H9 (cell line): Measurements from ENCODE around the gene CDRT4. TPM values are rescaled to one million over a fixed set of nuclear protein-coding genes. Genes with fewer than 3 reads are reported as not detected.

ENCODE experiments used
- DNase-seq: peaks from one replicate; pipeline ENCODE4 v3.0.0-alpha.2; 2017
- H2AFZ ChIP-seq: one replicate; pipeline ENCODE4 v1.6.1; 2013; ENCODE audit warnings: mild to moderate bottlenecking, low read length, control low read depth, moderate library complexity
- H2AK5ac ChIP-seq: 2 replicates; pipeline ENCODE4 v1.6.1; 2013; ENCODE audit warnings: low read length, control low read depth, mixed read lengths; ENCODE audit not compliant: insufficient read length
- H2BK120ac ChIP-seq: one replicate; pipeline ENCODE4 v1.6.1; 2013; ENCODE audit warnings: low read depth, mild to moderate bottlenecking, low read length, control low read depth, inconsistent platforms; ENCODE audit not compliant: poor library complexity, severe bottlenecking
- H2BK12ac ChIP-seq: 2 replicates; pipeline ENCODE4 v1.6.1; 2013; ENCODE audit warnings: low read length, control low read depth, mixed read lengths, low read depth; ENCODE audit not compliant: insufficient read length
- H2BK15ac ChIP-seq: 2 replicates; pipeline ENCODE4 v1.6.1; 2013; ENCODE audit warnings: low read depth, low read length, control low read depth
- H2BK20ac ChIP-seq: one replicate; pipeline ENCODE4 v1.6.1; 2013; ENCODE audit warnings: low read depth, mild to moderate bottlenecking, low read length, control low read depth, inconsistent platforms; ENCODE audit not compliant: poor library complexity, severe bottlenecking
- H2BK5ac ChIP-seq: 2 replicates; pipeline ENCODE4 v1.6.1; 2013; ENCODE audit warnings: low read length, control low read depth, mixed read lengths; ENCODE audit not compliant: insufficient read length
- H3K14ac ChIP-seq: 2 replicates; pipeline ENCODE4 v1.6.1; 2013; ENCODE audit warnings: low read length, control low read depth; ENCODE audit not compliant: insufficient read depth
- H3K18ac ChIP-seq: 2 replicates; pipeline ENCODE4 v1.6.1; 2013; ENCODE audit warnings: low read depth, mild to moderate bottlenecking, mixed read lengths, low read length, control low read depth; ENCODE audit not compliant: insufficient read length
- H3K23ac ChIP-seq: 2 replicates; pipeline ENCODE4 v1.6.1; 2013; ENCODE audit warnings: low read length, control low read depth, mixed read lengths, low read depth; ENCODE audit not compliant: insufficient read length
- H3K23me2 ChIP-seq: 2 replicates; pipeline ENCODE4 v1.6.1; 2013; ENCODE audit warnings: low read depth, mild to moderate bottlenecking, mixed read lengths, low read length, control low read depth; ENCODE audit not compliant: insufficient read length, poor library complexity, severe bottlenecking
- H3K27ac ChIP-seq: 2 replicates; pipeline ENCODE4 v1.5.1; 2013; ENCODE audit warnings: low read length, control low read depth, mixed read lengths, low read depth; ENCODE audit not compliant: insufficient read length
- H3K27me3 ChIP-seq: 2 replicates; pipeline ENCODE4 v1.6.1; 2013; ENCODE audit warnings: low read length, control low read depth, inconsistent platforms; ENCODE audit not compliant: insufficient read depth
- H3K4ac ChIP-seq: 2 replicates; pipeline ENCODE4 v1.6.1; 2013; ENCODE audit warnings: low read depth, mild to moderate bottlenecking, control low read depth, inconsistent platforms, low read length, moderate library complexity
- H3K4me1 ChIP-seq: 2 replicates; pipeline ENCODE4 v1.6.1; 2013; ENCODE audit warnings: low read length, control low read depth, inconsistent platforms; ENCODE audit not compliant: insufficient read depth
- H3K4me2 ChIP-seq: 2 replicates; pipeline ENCODE4 v1.6.1; 2013; ENCODE audit warnings: low read length, control low read depth, mixed read lengths; ENCODE audit not compliant: insufficient read length, insufficient read depth
- H3K56ac ChIP-seq: 2 replicates; pipeline ENCODE4 v1.6.1; 2013; ENCODE audit warnings: low read depth, mild to moderate bottlenecking, mixed read lengths, low read length, control low read depth; ENCODE audit not compliant: insufficient read length
- H3K79me1 ChIP-seq: 2 replicates; pipeline ENCODE4 v1.6.1; 2013; ENCODE audit warnings: low read depth, mild to moderate bottlenecking, moderate library complexity, low read length, control low read depth, inconsistent platforms; ENCODE audit not compliant: insufficient read depth, poor library complexity, severe bottlenecking
- H3K79me2 ChIP-seq: 2 replicates; pipeline ENCODE4 v1.6.1; 2013; ENCODE audit warnings: low read length, control low read depth, inconsistent platforms; ENCODE audit not compliant: insufficient read depth
- H3K9ac ChIP-seq: 2 replicates; pipeline ENCODE4 v1.6.1; 2013; ENCODE audit warnings: low read length, control low read depth, mixed read lengths; ENCODE audit not compliant: insufficient read length; ENCODE audit errors: extremely low read depth
- H3K9me3 ChIP-seq: one replicate; pipeline ENCODE4 v1.6.1; 2013; ENCODE audit warnings: low read depth, low read length, inconsistent platforms; ENCODE audit not compliant: control insufficient read depth
- H3T11ph ChIP-seq: one replicate; pipeline ENCODE4 v1.6.1; 2013; ENCODE audit warnings: mild to moderate bottlenecking, low read length, control low read depth, inconsistent platforms
- H4K20me1 ChIP-seq: one replicate; pipeline ENCODE4 v1.6.1; 2013; ENCODE audit not compliant: control insufficient read depth, insufficient read length, insufficient read depth
- H4K5ac ChIP-seq: 2 replicates; pipeline ENCODE4 v1.6.1; 2013; ENCODE audit warnings: low read depth, mild to moderate bottlenecking, mixed read lengths, low read length, control low read depth; ENCODE audit not compliant: insufficient read length
- H4K8ac ChIP-seq: replicated peaks from 2 replicates; pipeline ENCODE4 v1.6.1; 2013; ENCODE audit warnings: low read length, control low read depth, mixed read lengths, low read depth; ENCODE audit not compliant: insufficient read length
- H4K91ac ChIP-seq: 2 replicates; pipeline ENCODE4 v1.6.1; 2013; ENCODE audit warnings: low read depth, mild to moderate bottlenecking, moderate library complexity, mixed read lengths, low read length, control low read depth; ENCODE audit not compliant: insufficient read length
- H3K27ac Mint-ChIP-seq, 3 experiments: 2 replicates in 2 of 3; 3 replicates in 1 of 3; pipeline ENCODE4 v1.8.0; 2020 to 2021; ENCODE audit warnings: mixed read lengths in 3 of 3, mild to moderate bottlenecking in 1 of 3, moderate library complexity in 1 of 3
- H3K27me3 Mint-ChIP-seq: 2 replicates; pipeline ENCODE4 v1.8.0; 2021; ENCODE audit warnings: low read depth, mild to moderate bottlenecking, moderate library complexity, mixed read lengths
- H3K36me3 Mint-ChIP-seq, 3 experiments: 2 replicates in 2 of 3; 3 replicates in 1 of 3; pipeline ENCODE4 v1.8.0; 2020 to 2021; ENCODE audit warnings: low read depth in 3 of 3, mixed read lengths in 3 of 3; ENCODE audit not compliant: insufficient read depth in 1 of 3
- H3K4me1 Mint-ChIP-seq, 2 experiments: 2 replicates each; pipeline ENCODE4 v1.8.0; 2020; ENCODE audit warnings: mixed read lengths in 2 of 2
- H3K4me3 Mint-ChIP-seq, 2 experiments: 2 replicates in 1 of 2; 3 replicates in 1 of 2; pipeline ENCODE4 v1.8.0; 2020 to 2021; ENCODE audit warnings: mild to moderate bottlenecking in 2 of 2, mixed read lengths in 2 of 2, moderate library complexity in 1 of 2
- H3K9me3 Mint-ChIP-seq, 2 experiments: 2 replicates in 1 of 2; 3 replicates in 1 of 2; pipeline ENCODE4 v1.8.0; 2020; ENCODE audit warnings: mild to moderate bottlenecking in 2 of 2, mixed read lengths in 2 of 2, moderate library complexity in 1 of 2
- whole genome bisulfite sequencing: extraction: QIAGEN DNeasy Blood & Tissue Kit; methylation state at CpG from one replicate; pipeline ENCODE4 v1.1.7; 2013; ENCODE audit warnings: missing lambda C conversion rate, low lambda C conversion rate, mixed read lengths; ENCODE audit not compliant: insufficient read length; ENCODE audit errors: extremely low coverage; 5-methylcytosine and 5-hydroxymethylcytosine counted together
- total RNA-seq: library from RNA; stranded (reverse); gene quantifications from 2 replicates; pipeline ENCODE4 v1.2.1, GENCODE V29; 2021
- TF ChIP-seq, protein P1 (sequence below): fragments of 200-600 bp; sonication (generic); conservative IDR thresholded peaks from 3 replicates; pipeline ENCODE4 v1.8.0; 2021; ENCODE audit warnings: antibody characterized with exemption, mild to moderate bottlenecking

CDRT4 gene
- total RNA-seq, 1 experiment from 2014 or later, result 3.8 TPM

DNA sequence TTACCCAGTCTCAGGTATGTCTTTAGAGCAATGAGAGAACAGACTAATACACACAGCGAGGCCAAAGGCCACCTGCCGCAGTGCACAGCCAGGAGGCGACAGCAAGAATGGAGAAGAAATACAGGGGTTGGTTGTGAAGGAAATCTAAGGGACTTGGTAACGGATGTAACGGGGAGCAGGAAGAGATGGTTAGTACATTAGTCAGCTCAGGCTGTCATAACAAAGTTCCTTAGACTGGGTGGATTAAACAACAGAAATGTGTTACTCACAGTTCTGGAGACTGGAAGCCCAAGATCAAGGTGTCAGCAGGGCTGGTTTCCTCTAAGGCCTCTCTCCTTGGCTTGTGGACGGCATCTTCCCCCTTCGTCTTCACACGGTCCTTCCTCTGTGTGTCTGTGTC lies 48.7 kb upstream of the CDRT4 start:
- Histone ChIP-seq H2AK5ac (no peak overlapping the region), H3K27ac (no peak overlapping the region), H2BK120ac (no peak overlapping the region), H3K9me3 (no peaks in the 10 kb centered on the region), H3K18ac (no peak overlapping the region), H2BK5ac (no peak overlapping the region), H2BK12ac (no peak overlapping the region), H2BK15ac (no peak overlapping the region), H3K79me1 (no peaks in the 10 kb centered on the region), H2AFZ (no peak overlapping the region), H3K56ac (no peak overlapping the region), H4K5ac (no peak overlapping the region), H4K20me1 (no peaks in the 10 kb centered on the region), H3K4me1 (no peaks in the 10 kb centered on the region), H3K23ac (no peak overlapping the region), H3K9ac (no peak overlapping the region), H3K27me3 (no peaks in the 10 kb centered on the region), H4K8ac (no peak overlapping the region), H3K79me2 (no peaks in the 10 kb centered on the region), H3T11ph (no peak overlapping the region), H3K4ac (no peak overlapping the region), H4K91ac (no peak overlapping the region), H3K23me2 (no peaks in the 10 kb centered on the region), H3K14ac (no peak overlapping the region), H3K4me2 (no peak overlapping the region), H2BK20ac (no peak overlapping the region)
- H3K9me3 Mint-ChIP-seq, result no peaks in the 10 kb centered on the region
- no peak overlapping the region; a peak in 1 of 7 replicates for H3K27ac Mint-ChIP-seq
- no peaks in the 10 kb centered on the region for H3K27me3 Mint-ChIP-seq
- WGBS, result no CpG with 5 or more reads among the region's 8 CpGs
- peaks cover 14 to 46% (median 21%) of the 10 kb centered on the region in 3 experiments; a peak in 6 of 7 replicates for H3K36me3 Mint-ChIP-seq
- no peak overlapping the region for H3K4me3 Mint-ChIP-seq
- DNase-seq, result no peak
- no peaks in the 10 kb centered on the region for H3K4me1 Mint-ChIP-seq
- TF ChIP-seq, protein P1, sequence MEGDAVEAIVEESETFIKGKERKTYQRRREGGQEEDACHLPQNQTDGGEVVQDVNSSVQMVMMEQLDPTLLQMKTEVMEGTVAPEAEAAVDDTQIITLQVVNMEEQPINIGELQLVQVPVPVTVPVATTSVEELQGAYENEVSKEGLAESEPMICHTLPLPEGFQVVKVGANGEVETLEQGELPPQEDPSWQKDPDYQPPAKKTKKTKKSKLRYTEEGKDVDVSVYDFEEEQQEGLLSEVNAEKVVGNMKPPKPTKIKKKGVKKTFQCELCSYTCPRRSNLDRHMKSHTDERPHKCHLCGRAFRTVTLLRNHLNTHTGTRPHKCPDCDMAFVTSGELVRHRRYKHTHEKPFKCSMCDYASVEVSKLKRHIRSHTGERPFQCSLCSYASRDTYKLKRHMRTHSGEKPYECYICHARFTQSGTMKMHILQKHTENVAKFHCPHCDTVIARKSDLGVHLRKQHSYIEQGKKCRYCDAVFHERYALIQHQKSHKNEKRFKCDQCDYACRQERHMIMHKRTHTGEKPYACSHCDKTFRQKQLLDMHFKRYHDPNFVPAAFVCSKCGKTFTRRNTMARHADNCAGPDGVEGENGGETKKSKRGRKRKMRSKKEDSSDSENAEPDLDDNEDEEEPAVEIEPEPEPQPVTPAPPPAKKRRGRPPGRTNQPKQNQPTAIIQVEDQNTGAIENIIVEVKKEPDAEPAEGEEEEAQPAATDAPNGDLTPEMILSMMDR, result no peak
